ENCODE results near the gene GPR15LG.
"Not testable (repeated sequence)": the region's sequence is repeated elsewhere in the genome, so short reads cannot be mapped to it uniquely, and the experiment has no call there.

The GPR15LG gene

GRCh38 chr10:84160663-84161362 lies 12.8 kb upstream of the GPR15LG start:
- TF ChIP-seq, protein P1, sequence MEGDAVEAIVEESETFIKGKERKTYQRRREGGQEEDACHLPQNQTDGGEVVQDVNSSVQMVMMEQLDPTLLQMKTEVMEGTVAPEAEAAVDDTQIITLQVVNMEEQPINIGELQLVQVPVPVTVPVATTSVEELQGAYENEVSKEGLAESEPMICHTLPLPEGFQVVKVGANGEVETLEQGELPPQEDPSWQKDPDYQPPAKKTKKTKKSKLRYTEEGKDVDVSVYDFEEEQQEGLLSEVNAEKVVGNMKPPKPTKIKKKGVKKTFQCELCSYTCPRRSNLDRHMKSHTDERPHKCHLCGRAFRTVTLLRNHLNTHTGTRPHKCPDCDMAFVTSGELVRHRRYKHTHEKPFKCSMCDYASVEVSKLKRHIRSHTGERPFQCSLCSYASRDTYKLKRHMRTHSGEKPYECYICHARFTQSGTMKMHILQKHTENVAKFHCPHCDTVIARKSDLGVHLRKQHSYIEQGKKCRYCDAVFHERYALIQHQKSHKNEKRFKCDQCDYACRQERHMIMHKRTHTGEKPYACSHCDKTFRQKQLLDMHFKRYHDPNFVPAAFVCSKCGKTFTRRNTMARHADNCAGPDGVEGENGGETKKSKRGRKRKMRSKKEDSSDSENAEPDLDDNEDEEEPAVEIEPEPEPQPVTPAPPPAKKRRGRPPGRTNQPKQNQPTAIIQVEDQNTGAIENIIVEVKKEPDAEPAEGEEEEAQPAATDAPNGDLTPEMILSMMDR (IDR thresholded peaks at IDR 0.05; ENCODE audit: low read depth, low read length) = no peak
- no peak overlapping the region for H3K4me3 ChIP-seq (replicated peaks in 1 of 2; ENCODE audit: low read depth in 2 of 2, low read length in 2 of 2)
- no peak for DNase-seq (ENCODE audit: low read depth in 2 of 2)

DNA sequence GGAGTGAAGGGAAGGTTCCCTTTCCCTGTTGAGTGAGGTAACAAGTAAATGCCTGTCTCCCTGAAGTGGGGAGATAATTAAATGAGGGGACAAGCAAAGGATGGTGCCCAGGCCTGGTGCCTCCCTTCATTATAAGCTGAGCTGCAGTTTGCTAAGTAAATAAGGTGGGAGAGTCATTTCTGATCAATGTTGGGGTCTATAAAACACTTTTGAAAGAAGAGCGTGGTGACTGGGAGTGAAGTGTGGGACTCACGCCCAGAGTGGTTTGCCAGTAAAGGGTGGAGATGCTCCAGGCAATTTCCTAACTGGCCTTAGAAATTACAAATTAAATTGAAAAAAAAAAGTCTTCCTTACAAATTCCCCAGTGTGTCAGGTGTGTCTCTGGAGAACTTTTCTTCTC lies 9.6 kb upstream of the GPR15LG start:
- TF ChIP-seq, protein P1 (IDR thresholded peaks at IDR 0.05; ENCODE audit: low read depth, low read length) = no peak
- no peak overlapping the region for H3K4me3 ChIP-seq (replicated peaks in 1 of 2; ENCODE audit: low read depth in 2 of 2, low read length in 2 of 2)
- no peak for DNase-seq (ENCODE audit: low read depth in 2 of 2)

DNA sequence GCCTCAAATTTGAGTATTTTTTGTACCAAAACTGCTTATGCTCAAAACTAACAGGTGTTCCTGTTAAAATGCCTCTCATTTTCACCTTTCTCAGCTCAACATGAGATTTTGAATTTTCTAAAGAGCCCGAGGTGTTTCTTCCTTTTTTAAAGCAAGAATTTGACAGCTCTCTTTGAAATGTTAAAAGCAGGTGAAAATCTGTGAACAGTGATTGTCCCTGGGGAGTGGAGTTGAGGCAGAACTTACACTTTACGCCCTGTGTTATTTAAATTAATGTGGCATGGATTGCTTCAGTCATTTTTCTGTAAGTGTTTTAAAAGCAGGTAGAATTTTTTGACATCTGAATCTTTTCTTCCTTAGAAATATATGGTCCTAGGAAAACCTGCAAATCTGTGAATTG lies 9.2 kb upstream of the GPR15LG start:
- H3K4me3 ChIP-seq (replicated peaks in 1 of 2; ENCODE audit: low read depth in 2 of 2, low read length in 2 of 2) = no peak overlapping the region
- DNase-seq (ENCODE audit: low read depth in 2 of 2) = no peak
- TF ChIP-seq, protein P1 (IDR thresholded peaks at IDR 0.05; ENCODE audit: low read depth, low read length) = no peak

- no peak overlapping the region for H3K4me3 ChIP-seq (replicated peaks in 1 of 2; ENCODE audit: low read depth in 2 of 2, low read length in 2 of 2)
- no peak for DNase-seq (ENCODE audit: low read depth in 2 of 2)
- TF ChIP-seq, protein P1 (IDR thresholded peaks at IDR 0.05; ENCODE audit: low read depth, low read length) = no peak
Measured at GRCh38 chr10:84166620-84167288, 6.8 kb upstream of the GPR15LG start.

- not testable (repeated sequence) for DNase-seq (ENCODE audit: low read depth in 2 of 2); H3K4me3 ChIP-seq (replicated peaks in 1 of 2; ENCODE audit: low read depth in 2 of 2, low read length in 2 of 2)
Measured at GRCh38 chr10:84167289-84167653, 6.3 kb upstream of the GPR15LG start.

DNA sequence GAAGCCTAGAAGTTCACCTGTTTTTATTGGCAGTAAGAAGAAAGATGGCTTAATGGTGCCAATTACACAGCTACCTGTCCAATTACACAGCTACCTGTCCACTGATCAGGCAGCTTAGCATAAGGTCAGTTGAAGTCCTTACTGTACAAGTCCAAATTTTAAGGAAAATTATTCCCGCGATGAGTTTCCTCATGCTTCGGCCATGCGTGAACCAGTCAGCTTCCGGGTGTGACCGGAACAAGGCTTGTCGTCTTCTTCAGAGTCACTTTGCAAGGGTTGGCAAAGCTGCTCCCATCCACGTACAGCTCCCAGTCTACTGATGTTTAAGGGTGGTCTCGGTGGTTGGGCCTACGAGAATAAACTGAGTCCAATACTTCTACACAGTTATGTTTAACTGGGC lies 5.2 kb upstream of the GPR15LG start:
- not testable (repeated sequence) for DNase-seq (ENCODE audit: low read depth in 2 of 2)

GRCh38 chr10:84171237-84171636 lies 2.4 kb upstream of the GPR15LG start:
- H3K4me3 ChIP-seq (replicated peaks in 1 of 2; ENCODE audit: low read depth in 2 of 2, low read length in 2 of 2); DNase-seq (ENCODE audit: low read depth in 2 of 2): not testable (repeated sequence)

More for the DNA sequence above, 5.2 kb upstream of the GPR15LG start:
- H3K4me3 ChIP-seq (replicated peaks in 1 of 2; ENCODE audit: low read depth in 2 of 2, low read length in 2 of 2) = not testable (repeated sequence)

GRCh38 chr10:84171700-84172466 lies 1.7 kb upstream of the GPR15LG start:
- DNase-seq (ENCODE audit: low read depth in 2 of 2); H3K4me3 ChIP-seq (replicated peaks in 1 of 2; ENCODE audit: low read depth in 2 of 2, low read length in 2 of 2): not testable (repeated sequence)

Measured in cardiac fibroblast (primary cell).